GM15510 (cell line): Measurements from ENCODE around the gene PRR29.

Experiments used
- POLR2A ChIP-seq: IDR thresholded peaks from 3 replicates; pipeline ENCODE4 v1.6.1; 2011; ENCODE audit warnings: borderline replicate concordance; ENCODE audit not compliant: insufficient read length; ENCODE audit errors: extremely low read depth

PRR29 gene

GRCh38 chr17:64032081-64032480 lies 33.9 kb downstream of the PRR29 start:
- no peak for TF ChIP-seq POLR2A

GRCh38 chr17:64036198-64036922 lies 38.2 kb downstream of the PRR29 start:
- TF ChIP-seq POLR2A = no peak

GRCh38 chr17:64037180-64037579 lies 39.0 kb downstream of the PRR29 start:
- TF ChIP-seq POLR2A = no peak

GRCh38 chr17:64037802-64038201 lies 39.7 kb downstream of the PRR29 start:
- TF ChIP-seq POLR2A = no peak

- TF ChIP-seq POLR2A = no peak
Measured at GRCh38 chr17:64038331-64039105, 40.4 kb downstream of the PRR29 start.

GRCh38 chr17:64039106-64039400 lies 40.9 kb downstream of the PRR29 start:
- no peak for TF ChIP-seq POLR2A

- no peak for TF ChIP-seq POLR2A
Measured at GRCh38 chr17:64040206-64040605, 42.1 kb downstream of the PRR29 start.

- no peak for TF ChIP-seq POLR2A
Measured at GRCh38 chr17:64041912-64042311, 43.8 kb downstream of the PRR29 start.

GRCh38 chr17:64042700-64043485 lies 44.7 kb downstream of the PRR29 start:
- TF ChIP-seq POLR2A = no peak

GRCh38 chr17:64045176-64045575 lies 47.0 kb downstream of the PRR29 start:
- TF ChIP-seq POLR2A = no peak

- no peak for TF ChIP-seq POLR2A
Measured at GRCh38 chr17:64048805-64049204, 50.7 kb downstream of the PRR29 start.

GRCh38 chr17:64051153-64051552 lies 53.0 kb downstream of the PRR29 start:
- TF ChIP-seq POLR2A = no peak

- no peak for TF ChIP-seq POLR2A
Measured at GRCh38 chr17:64053101-64053500, 55.0 kb downstream of the PRR29 start.
